GM12878 (cell line): ENCODE data around the gene CIDEA. TPM values are rescaled to one million over a fixed set of nuclear protein-coding genes. Genes with fewer than 3 reads are reported as not detected.

Experiments used
- ATAC-seq: fragments of 200-7000 bp; cut with Tn5 transposase; 3 replicates; pipeline ENCODE4 v1.9.1; 2020; ENCODE audit warnings: mild to moderate bottlenecking, moderate library complexity
- BruUV-seq: library from RNA; stranded (reverse); fragments of 400-500 nt; replicated peaks from 2 replicates; lab custom pipeline; 2021; lab: Mats Ljungman, UMichigan
- CTCF ChIA-PET: fragments of 300-600 bp; sonication (Branson Sonifier 250); formaldehyde crosslinking; extraction: SDS; loops from one replicate; lab custom pipeline; 2021; ENCODE audit warnings: inconsistent platforms; lab: Yijun Ruan, JAX
- POLR2A ChIA-PET: fragments of 350-600 bp; formaldehyde crosslinking; extraction: SDS; loops from one replicate; lab custom pipeline; 2021; ENCODE audit warnings: inconsistent platforms; lab: Charles Lee
- RAD21 ChIA-PET: fragments of 300-600 bp; sonication (Branson Sonifier 250); formaldehyde crosslinking; loops from one replicate; lab custom pipeline; 2023; ENCODE audit warnings: antibody characterized with exemption; ENCODE audit not compliant: unreplicated experiment; lab: Charles Lee
- SMC1A ChIA-PET: fragments of 300-600 bp; sonication (Branson Sonifier 250); formaldehyde crosslinking; loops from one replicate; lab custom pipeline; 2023; ENCODE audit not compliant: unreplicated experiment, uncharacterized antibody; lab: Charles Lee
- DNase-seq: peaks from one replicate; pipeline ENCODE4 v3.0.0-alpha.2; 2011; ENCODE audit warnings: low read depth, low spot score
- FAIRE-seq: peaks from 3 replicates; lab custom pipeline; 2011; peaks lifted over from hg19 to GRCh38; lab: Jason Lieb, UNC
- H2AFZ ChIP-seq: 2 replicates; pipeline ENCODE4 v1.6.0; 2011; ENCODE audit warnings: low read depth, low read length, control low read depth; ENCODE audit not compliant: control insufficient read depth
- H3K27ac ChIP-seq: 2 replicates; pipeline ENCODE4 v1.5.1; 2011; ENCODE audit warnings: control low read depth; ENCODE audit not compliant: control insufficient read depth, insufficient read depth
- H3K27me3 ChIP-seq, 2 experiments: replicated peaks in 1 of 2; 2 replicates each; pipeline versions ENCODE4 v1.6.0 to v1.6.1; 2011; ENCODE audit warnings: low read length in 1 of 2; ENCODE audit not compliant: control insufficient read depth in 2 of 2, insufficient read depth in 2 of 2
- H3K36me3 ChIP-seq, 2 experiments: 2 replicates each; pipeline ENCODE4 v1.5.1; 2011; ENCODE audit warnings: low read length in 1 of 2; ENCODE audit not compliant: control insufficient read depth in 2 of 2, insufficient read depth in 2 of 2
- H3K4me1 ChIP-seq: 2 replicates; pipeline ENCODE4 v1.6.1; 2011; ENCODE audit warnings: mild to moderate bottlenecking, low read length, moderate library complexity, mixed read lengths; ENCODE audit not compliant: control insufficient read depth, insufficient read depth
- H3K4me2 ChIP-seq: 2 replicates; pipeline ENCODE4 v1.6.0; 2011; ENCODE audit warnings: control low read depth; ENCODE audit not compliant: control insufficient read depth, insufficient read depth
- H3K4me3 ChIP-seq: fragments of 200-600 bp; sonication (generic); 2 replicates; pipeline ENCODE4 v1.5.1; 2016
- H3K79me2 ChIP-seq: 2 replicates; pipeline ENCODE4 v1.6.0; 2011; ENCODE audit warnings: low read length; ENCODE audit not compliant: control insufficient read depth, insufficient read depth
- H3K9ac ChIP-seq: 2 replicates; pipeline ENCODE4 v1.8.0; 2011; ENCODE audit warnings: low read length, control low read depth, mixed read lengths; ENCODE audit not compliant: control insufficient read depth, insufficient read depth
- H3K9me3 ChIP-seq: replicated peaks from 3 replicates; pipeline ENCODE4 v1.5.1; 2011; ENCODE audit warnings: mild to moderate bottlenecking, low read length; ENCODE audit not compliant: control insufficient read depth, insufficient read depth
- H4K20me1 ChIP-seq: 2 replicates; pipeline ENCODE4 v1.6.0; 2011; ENCODE audit not compliant: control insufficient read depth, insufficient read depth
- ASH2L ChIP-seq: fragments of 300-600, 200-600 bp; sonication (generic); IDR thresholded peaks from 2 replicates; pipeline ENCODE4 v1.6.1; 2017; ENCODE audit warnings: low read depth, mild to moderate bottlenecking, borderline replicate concordance
- EZH2 ChIP-seq: IDR thresholded peaks from 2 replicates; pipeline ENCODE4 v1.6.1; 2012; ENCODE audit warnings: low read depth, mild to moderate bottlenecking, control low read depth, inconsistent platforms, low read length, borderline replicate concordance; ENCODE audit not compliant: control insufficient read depth
- FOXM1 ChIP-seq: IDR thresholded peaks from 2 replicates; pipeline ENCODE4 v1.6.1; 2012; ENCODE audit warnings: low read depth, mild to moderate bottlenecking, inconsistent platforms, low read length, moderate library complexity
- HCFC1 ChIP-seq: fragments of 150-350 bp; IDR thresholded peaks from 2 replicates; pipeline ENCODE4 v1.6.1; 2014; ENCODE audit warnings: low read length
- HDAC2 ChIP-seq: fragments of 200-600 bp; sonication (generic); IDR thresholded peaks from 2 replicates; pipeline ENCODE4 v1.6.1; 2017
- KLF5 ChIP-seq: fragments of 450-650 bp; IDR thresholded peaks from 2 replicates; pipeline ENCODE4 v1.6.1; 2014; ENCODE audit warnings: mild to moderate bottlenecking; ENCODE audit not compliant: partially characterized antibody
- NR2C2 ChIP-seq: IDR thresholded peaks from 2 replicates; pipeline ENCODE4 v1.6.1; 2011; ENCODE audit warnings: borderline replicate concordance, low read depth; ENCODE audit not compliant: control insufficient read depth, insufficient read length
- NR2F1 ChIP-seq: fragments of 450-650 bp; conservative IDR thresholded peaks from 2 replicates; pipeline ENCODE4 v1.6.1; 2017; ENCODE audit warnings: mild to moderate bottlenecking
- POLR2AphosphoS2 ChIP-seq: IDR thresholded peaks from 2 replicates; pipeline ENCODE4 v1.6.1; 2011; ENCODE audit warnings: low read depth, mild to moderate bottlenecking, low read length, improper control_type of control experiment, moderate library complexity
- POU2F2 ChIP-seq: IDR thresholded peaks from 3 replicates; pipeline ENCODE4 v1.6.1; 2011; ENCODE audit warnings: low read depth, mild to moderate bottlenecking, low read length, borderline replicate concordance
- RAD51 ChIP-seq: fragments of 450-650 bp; IDR thresholded peaks from 2 replicates; pipeline ENCODE4 v1.6.1; 2016; ENCODE audit warnings: moderate library complexity, mild to moderate bottlenecking, inconsistent platforms
- RELA ChIP-seq: fragments of 450-650 bp; IDR thresholded peaks from 2 replicates; pipeline ENCODE4 v1.8.0; 2014; ENCODE audit warnings: borderline replicate concordance; ENCODE audit not compliant: partially characterized antibody
- ZNF622 ChIP-seq: fragments of 450-650 bp; IDR thresholded peaks from 2 replicates; pipeline ENCODE4 v1.6.1; 2017; ENCODE audit warnings: mild to moderate bottlenecking, inconsistent platforms
- WGBS: methylation state at CpG from one replicate; pipeline ENCODE4 v1.1.6; 2016; ENCODE audit warnings: low lambda C conversion rate; ENCODE audit not compliant: insufficient replicate concordance, insufficient coverage; ENCODE audit errors: missing lambda C conversion rate; 5-methylcytosine and 5-hydroxymethylcytosine counted together
- in situ Hi-C: fragments of 300-500 bp; cut with MboI; formaldehyde crosslinking; loops from 9 replicates; pipeline ENCODE4 v1.14.3; 2018; ENCODE audit warnings: mixed read lengths
- intact Hi-C: fragments of 100-400 bp; cut with micrococcal nuclease; formaldehyde crosslinking; loops from one replicate; pipeline ENCODE4 v1.14.2; 2022; ENCODE audit not compliant: unreplicated experiment
- polyA plus RNA-seq, 11 experiments: library from polyadenylated mRNA; depleted of rRNA in 4 of 11; unstranded in 6 of 11; stranded (reverse) in 5 of 11; fragments of >200 nt; fragmentation: Nextera tagmentation in 4 of 11; fragmentation: Illumina TruSeq in 1 of 11; extraction: Ambion mirVana in 4 of 11; extraction: Trizol in 1 of 11; gene quantifications; 1 replicate in 1 of 11; 2 replicates in 10 of 11; pipeline versions ENCODE4 v1.2.1 to v1.2.3, GENCODE V29; 2011 to 2016; ENCODE audit warnings: inconsistent platforms in 2 of 11, missing spikeins in 2 of 11, low read depth in 1 of 11
- total RNA-seq, 4 experiments: library from RNA; depleted of rRNA in 3 of 4; stranded (reverse); fragments of >200 nt in 3 of 4; fragmentation: Illumina TruSeq in 1 of 4; extraction: Trizol in 1 of 4; gene quantifications; 2 replicates each; pipeline versions ENCODE4 v1.2.1 to v1.2.3, GENCODE V29; 2013 to 2021
- TF ChIP-seq, protein P1 (sequence below): fragments of 450-650 bp; IDR thresholded peaks from 2 replicates; pipeline ENCODE4 v1.6.1; 2018; ENCODE audit warnings: mild to moderate bottlenecking, low read depth, moderate library complexity; ENCODE audit not compliant: partially characterized antibody
- TF ChIP-seq, protein P2 (sequence below): fragments of 450-650 bp; IDR thresholded peaks from 2 replicates; pipeline ENCODE4 v1.6.1; 2014; ENCODE audit warnings: mild to moderate bottlenecking

CIDEA gene
- total and polyA plus RNA-seq, 10 of the 15 experiments (the other 5 are each of a cell fraction or from before 2014, with no cell fraction given) = not detected

DNA sequence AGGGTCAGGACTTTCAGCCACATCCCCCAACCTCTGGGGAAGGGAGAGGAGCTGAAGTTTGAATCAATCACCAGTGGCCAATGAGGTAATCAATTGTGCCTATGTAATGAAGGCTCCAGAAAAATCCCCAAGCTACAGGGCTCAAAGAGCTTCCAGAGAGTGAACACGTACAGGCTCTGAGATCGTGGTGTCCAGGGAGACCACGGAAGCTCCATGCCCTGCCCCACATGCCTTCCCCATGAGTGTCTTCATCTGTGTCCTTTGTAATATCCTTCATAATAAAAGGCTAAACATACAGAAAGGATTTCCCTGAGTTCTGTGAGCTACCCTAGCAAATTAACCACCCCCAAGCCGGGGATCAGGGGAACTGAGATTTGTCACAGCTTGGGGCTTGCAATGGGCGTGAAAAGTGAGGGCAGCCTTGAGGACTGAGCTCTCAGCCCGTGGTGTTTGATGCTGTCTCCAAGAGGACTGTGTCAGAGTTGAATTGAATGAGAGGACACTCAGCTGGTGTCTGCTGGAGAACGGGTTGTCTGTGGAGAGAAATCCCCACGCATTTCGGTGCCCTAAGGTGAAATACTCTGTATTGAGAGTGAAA is 28.4 kb downstream of the CIDEA start:
- intact Hi-C loops = no loop called here
- H3K36me3 ChIP-seq = no peaks in the 10 kb centered on the region
- H3K9me3 ChIP-seq = no peaks in the 10 kb centered on the region
- H3K9ac ChIP-seq = no peak overlapping the region
- ChIA-PET CTCF (interaction anchor here (0.5 to 4.5 kb wide), 4 partner anchors 10 to 652 kb away, joined by 3 to 19 read pairs (median 5); no protein-coding TSS in a partner anchor), SMC1A (interaction anchor here (0.7 kb wide), 1 partner anchor 345 kb away, joined by 3 read pairs; no protein-coding TSS in a partner anchor), POLR2A (no interaction called here), RAD21 (no interaction called here)
- H3K4me3 ChIP-seq = no peak overlapping the region
- H4K20me1 ChIP-seq = no peaks in the 10 kb centered on the region; the same call in 1 of the 2 replicates
- DNase-seq (no peak), FAIRE-seq (no peak), ATAC-seq (no peak)
- no peaks in the 10 kb centered on the region for H3K4me1 ChIP-seq
- BruUV-seq = no TSS peak
- H3K79me2 ChIP-seq = no peaks in the 10 kb centered on the region
- in situ Hi-C loops = no loop called here
- no peak overlapping the region for H2AFZ ChIP-seq
- TF ChIP-seq HCFC1 = no peak
- TF ChIP-seq EZH2 = no peak
- TF ChIP-seq, protein P1, sequence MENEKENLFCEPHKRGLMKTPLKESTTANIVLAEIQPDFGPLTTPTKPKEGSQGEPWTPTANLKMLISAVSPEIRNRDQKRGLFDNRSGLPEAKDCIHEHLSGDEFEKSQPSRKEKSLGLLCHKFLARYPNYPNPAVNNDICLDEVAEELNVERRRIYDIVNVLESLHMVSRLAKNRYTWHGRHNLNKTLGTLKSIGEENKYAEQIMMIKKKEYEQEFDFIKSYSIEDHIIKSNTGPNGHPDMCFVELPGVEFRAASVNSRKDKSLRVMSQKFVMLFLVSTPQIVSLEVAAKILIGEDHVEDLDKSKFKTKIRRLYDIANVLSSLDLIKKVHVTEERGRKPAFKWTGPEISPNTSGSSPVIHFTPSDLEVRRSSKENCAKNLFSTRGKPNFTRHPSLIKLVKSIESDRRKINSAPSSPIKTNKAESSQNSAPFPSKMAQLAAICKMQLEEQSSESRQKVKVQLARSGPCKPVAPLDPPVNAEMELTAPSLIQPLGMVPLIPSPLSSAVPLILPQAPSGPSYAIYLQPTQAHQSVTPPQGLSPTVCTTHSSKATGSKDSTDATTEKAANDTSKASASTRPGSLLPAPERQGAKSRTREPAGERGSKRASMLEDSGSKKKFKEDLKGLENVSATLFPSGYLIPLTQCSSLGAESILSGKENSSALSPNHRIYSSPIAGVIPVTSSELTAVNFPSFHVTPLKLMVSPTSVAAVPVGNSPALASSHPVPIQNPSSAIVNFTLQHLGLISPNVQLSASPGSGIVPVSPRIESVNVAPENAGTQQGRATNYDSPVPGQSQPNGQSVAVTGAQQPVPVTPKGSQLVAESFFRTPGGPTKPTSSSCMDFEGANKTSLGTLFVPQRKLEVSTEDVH = no peak
- TF ChIP-seq FOXM1 = no peak
- TF ChIP-seq RELA = no peak
- no peak for TF ChIP-seq POU2F2
- TF ChIP-seq, protein P2, sequence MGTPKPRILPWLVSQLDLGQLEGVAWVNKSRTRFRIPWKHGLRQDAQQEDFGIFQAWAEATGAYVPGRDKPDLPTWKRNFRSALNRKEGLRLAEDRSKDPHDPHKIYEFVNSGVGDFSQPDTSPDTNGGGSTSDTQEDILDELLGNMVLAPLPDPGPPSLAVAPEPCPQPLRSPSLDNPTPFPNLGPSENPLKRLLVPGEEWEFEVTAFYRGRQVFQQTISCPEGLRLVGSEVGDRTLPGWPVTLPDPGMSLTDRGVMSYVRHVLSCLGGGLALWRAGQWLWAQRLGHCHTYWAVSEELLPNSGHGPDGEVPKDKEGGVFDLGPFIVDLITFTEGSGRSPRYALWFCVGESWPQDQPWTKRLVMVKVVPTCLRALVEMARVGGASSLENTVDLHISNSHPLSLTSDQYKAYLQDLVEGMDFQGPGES = no peak
- TF ChIP-seq ASH2L = no peak
- TF ChIP-seq KLF5 = no peak
- no peak for TF ChIP-seq HDAC2
- TF ChIP-seq ZNF622 = no peak
- TF ChIP-seq RAD51 = no peak
- TF ChIP-seq NR2F1 = no peak
- no peak for TF ChIP-seq POLR2AphosphoS2
- TF ChIP-seq NR2C2 = no peak
- 19% methylated on average over 9 of the region's 9 CpGs for WGBS
- peaks cover 0 to 3% of the 10 kb centered on the region in 2 experiments; a peak in 2 of 4 replicates for H3K27me3 ChIP-seq
- no peak overlapping the region for H3K4me2 ChIP-seq
- H3K27ac ChIP-seq = no peak overlapping the region
